GM20431 (cell line): ENCODE measurements around the gene ADAMTSL1.

Experiments used
- in situ Hi-C: fragments of 300-500 bp; cut with MseI, MboI; formaldehyde crosslinking; loops from one replicate; pipeline ENCODE4 v1.15.0; 2020; ENCODE audit warnings: low sequenced_read_pairs; ENCODE audit not compliant: unreplicated experiment

The ADAMTSL1 gene

GRCh38 chr9:18493451-18493993, 19.6 kb downstream of the ADAMTSL1 start:
- in situ Hi-C loops, result no loop called here

- in situ Hi-C loops, result no loop called here
Measured at GRCh38 chr9:18495065-18495464, 21.1 kb downstream of the ADAMTSL1 start.

- in situ Hi-C loops, result no loop called here
Measured at GRCh38 chr9:18496256-18497000, 22.5 kb downstream of the ADAMTSL1 start.

- in situ Hi-C loops, result no loop called here
Measured at GRCh38 chr9:18499062-18499461, 25.1 kb downstream of the ADAMTSL1 start.

GRCh38 chr9:18499980-18500379, 26.0 kb downstream of the ADAMTSL1 start:
- in situ Hi-C loops, result no loop called here

- in situ Hi-C loops, result no loop called here
Measured at GRCh38 chr9:18500451-18500850, 26.5 kb downstream of the ADAMTSL1 start.

- in situ Hi-C loops, result no loop called here
Measured at GRCh38 chr9:18501949-18502348, 28.0 kb downstream of the ADAMTSL1 start.

GRCh38 chr9:18502546-18502945, 28.6 kb downstream of the ADAMTSL1 start:
- in situ Hi-C loops, result no loop called here

GRCh38 chr9:18504707-18505106, 30.8 kb downstream of the ADAMTSL1 start:
- in situ Hi-C loops, result no loop called here

GRCh38 chr9:18507151-18507550, 33.2 kb downstream of the ADAMTSL1 start:
- in situ Hi-C loops, result no loop called here

GRCh38 chr9:18516514-18516913, 42.6 kb downstream of the ADAMTSL1 start:
- in situ Hi-C loops, result no loop called here

- in situ Hi-C loops, result no loop called here
Measured at GRCh38 chr9:18516965-18517364, 43.0 kb downstream of the ADAMTSL1 start.

- in situ Hi-C loops, result no loop called here
Measured at GRCh38 chr9:18520416-18521047, 46.6 kb downstream of the ADAMTSL1 start.

- in situ Hi-C loops, result no loop called here
Measured at GRCh38 chr9:18526685-18527084, 52.7 kb downstream of the ADAMTSL1 start.

GRCh38 chr9:18531136-18532065, 57.4 kb downstream of the ADAMTSL1 start:
- in situ Hi-C loops, result no loop called here

GRCh38 chr9:18534611-18535010, 60.7 kb downstream of the ADAMTSL1 start:
- in situ Hi-C loops, result no loop called here

- in situ Hi-C loops, result no loop called here
Measured at GRCh38 chr9:18536554-18536953, 62.6 kb downstream of the ADAMTSL1 start.

- in situ Hi-C loops, result no loop called here
Measured at GRCh38 chr9:18539203-18539693, 65.3 kb downstream of the ADAMTSL1 start.

- in situ Hi-C loops, result no loop called here
Measured at GRCh38 chr9:18542837-18543405, 69.0 kb downstream of the ADAMTSL1 start.
